OCI-LY7 (cell line): ENCODE data around the gene PDE2A. TPM values are rescaled to one million over a fixed set of nuclear protein-coding genes. Genes with fewer than 3 reads are reported as not detected.

Experiments used
- BruUV-seq: library from RNA; stranded (reverse); fragments of 400-500 nt; replicated peaks from 2 replicates; lab custom pipeline; 2021; lab: Mats Ljungman, UMichigan
- CTCF ChIA-PET: fragments of 300-600 bp; sonication (Branson Sonifier 250); formaldehyde crosslinking; loops from one replicate; lab custom pipeline; 2022; ENCODE audit warnings: antibody characterized with exemption; ENCODE audit not compliant: unreplicated experiment; lab: Charles Lee
- POLR2A ChIA-PET: fragments of 300-600 bp; sonication (Branson Sonifier 250); formaldehyde crosslinking; loops from one replicate; lab custom pipeline; 2022; ENCODE audit warnings: antibody characterized with exemption; lab: Charles Lee
- DNase-seq: peaks from one replicate; pipeline ENCODE4 v3.0.0-alpha.2; 2015; ENCODE audit warnings: low spot score
- H2AFZ ChIP-seq: fragments of 200-600 bp; sonication (generic), shearing (Covaris generic); 2 replicates; pipeline ENCODE4 v1.6.1; 2014; ENCODE audit warnings: mild to moderate bottlenecking, antibody characterized with exemption, low read length, moderate library complexity
- H3K27ac ChIP-seq: fragments of 200-600 bp; sonication (generic); 2 replicates; pipeline ENCODE4 v1.5.1; 2014; ENCODE audit warnings: mixed run types, low read depth, mild to moderate bottlenecking, moderate library complexity, low read length, inconsistent platforms; ENCODE audit not compliant: poor library complexity, severe bottlenecking
- H3K36me3 ChIP-seq: fragments of 200-600 bp; sonication (generic); 2 replicates; pipeline ENCODE4 v1.6.1; 2014; ENCODE audit warnings: mild to moderate bottlenecking, antibody characterized with exemption, low read length, moderate library complexity, mixed read lengths; ENCODE audit not compliant: insufficient read depth
- H3K4me1 ChIP-seq: fragments of 200-600 bp; sonication (generic); 2 replicates; pipeline ENCODE4 v1.5.1; 2014; ENCODE audit warnings: mild to moderate bottlenecking, low read length; ENCODE audit not compliant: insufficient read depth, poor library complexity, severe bottlenecking
- H3K4me2 ChIP-seq: fragments of 200-600 bp; sonication (generic); 2 replicates; pipeline ENCODE4 v1.6.1; 2014; ENCODE audit warnings: mild to moderate bottlenecking, low read length
- H3K4me3 ChIP-seq: fragments of 200-600 bp; sonication (generic); 2 replicates; pipeline ENCODE4 v1.5.1; 2014; ENCODE audit warnings: mild to moderate bottlenecking, low read depth, low read length; ENCODE audit not compliant: poor library complexity, severe bottlenecking
- H3K79me2 ChIP-seq: fragments of 200-600 bp; sonication (generic); 2 replicates; pipeline ENCODE4 v1.6.1; 2016; ENCODE audit warnings: low read depth, mild to moderate bottlenecking, low read length, moderate library complexity, mixed read lengths; ENCODE audit not compliant: insufficient read depth
- H3K9me2 ChIP-seq: fragments of 200-600 bp; sonication (generic); 2 replicates; pipeline ENCODE4 v1.6.1; 2016; ENCODE audit warnings: mild to moderate bottlenecking, low read length, mixed read lengths; ENCODE audit not compliant: insufficient read depth
- H3K9me3 ChIP-seq: fragments of 200-600 bp; sonication (generic); 2 replicates; pipeline ENCODE4 v1.6.1; 2014; ENCODE audit warnings: mild to moderate bottlenecking, mixed run types, low read length, mixed read lengths
- H4K20me1 ChIP-seq: fragments of 200-600 bp; sonication (generic); 2 replicates; pipeline ENCODE4 v1.6.1; 2014; ENCODE audit warnings: mild to moderate bottlenecking, antibody characterized with exemption, low read length, moderate library complexity, mixed read lengths; ENCODE audit not compliant: insufficient read depth
- CTCF ChIP-seq: fragments of 200-600 bp; sonication (generic); conservative IDR thresholded peaks from 2 replicates; pipeline ENCODE4 v1.5.1; 2014; ENCODE audit warnings: mild to moderate bottlenecking, antibody characterized with exemption, low read length, moderate library complexity, mixed read lengths
- EZH2phosphoT487 ChIP-seq: fragments of 200-600 bp; sonication (generic); IDR thresholded peaks from 2 replicates; pipeline ENCODE4 v1.6.1; 2018; ENCODE audit warnings: low read depth, borderline replicate concordance, mild to moderate bottlenecking, mixed run types, antibody characterized with exemption, low read length, moderate library complexity, mixed read lengths
- intact Hi-C: fragments of 100-400 bp; cut with micrococcal nuclease; formaldehyde crosslinking; loops from one replicate; pipeline ENCODE4 v1.10.0; 2022; ENCODE audit not compliant: unreplicated experiment
- total RNA-seq, 2 experiments: library from RNA; depleted of rRNA in 1 of 2; stranded (reverse); fragments of >200 nt in 1 of 2; shearing (Covaris generic) in 1 of 2; gene quantifications; 2 replicates each; pipeline ENCODE4 v1.2.3, GENCODE V29; 2014 to 2022

The PDE2A gene
- total RNA-seq, 2 experiments from 2014 or later, result 0.68 TPM; not detected in 1

GRCh38 chr11:72676861-72677341 is 2.7 kb upstream of the PDE2A start:
- ChIA-PET CTCF (no interaction called here), POLR2A (no interaction called here)
- Histone ChIP-seq H3K4me1 (no peaks in the 10 kb centered on the region), H3K36me3 (no peaks in the 10 kb centered on the region), H3K79me2 (no peaks in the 10 kb centered on the region), H3K27ac (no peak overlapping the region), H3K4me3 (no peak overlapping the region), H2AFZ (no peak overlapping the region), H3K9me3 (no peaks in the 10 kb centered on the region), H3K9me2 (no peaks in the 10 kb centered on the region), H4K20me1 (no peaks in the 10 kb centered on the region), H3K4me2 (no peak overlapping the region)
- intact Hi-C loops, result no loop called here
- TF ChIP-seq EZH2phosphoT487 (no peak), CTCF (no peak)
- BruUV-seq, result no TSS peak
- peak; percentile 37 for DNase-seq

GRCh38 chr11:72675221-72675620 is 999 bp upstream of the PDE2A start:
- no peak overlapping the region for H3K4me3 ChIP-seq
- BruUV-seq, result no TSS peak
- intact Hi-C loops, result no loop called here
- H3K9me2 ChIP-seq, result no peaks in the 10 kb centered on the region
- H3K36me3 ChIP-seq, result no peaks in the 10 kb centered on the region
- H3K4me2 ChIP-seq, result no peak overlapping the region
- H3K4me1 ChIP-seq, result no peaks in the 10 kb centered on the region
- H3K9me3 ChIP-seq, result no peaks in the 10 kb centered on the region
- TF ChIP-seq EZH2phosphoT487, result no peak
- no peak for TF ChIP-seq CTCF
- H2AFZ ChIP-seq, result no peak overlapping the region
- no peaks in the 10 kb centered on the region for H4K20me1 ChIP-seq
- DNase-seq, result no peak
- ChIA-PET POLR2A (no interaction called here), CTCF (no interaction called here)
- H3K79me2 ChIP-seq, result no peaks in the 10 kb centered on the region
- H3K27ac ChIP-seq, result no peak overlapping the region

- H3K4me2 ChIP-seq, result no peak overlapping the region
- no TSS peak for BruUV-seq
These were observed 809 bp downstream of the PDE2A start for GRCh38 chr11:72673284-72673942.

More at GRCh38 chr11:72673284-72673942, 809 bp downstream of the PDE2A start:
- Histone ChIP-seq H2AFZ (no peak overlapping the region), H3K9me2 (no peaks in the 10 kb centered on the region), H3K4me1 (no peaks in the 10 kb centered on the region), H3K36me3 (no peaks in the 10 kb centered on the region), H4K20me1 (no peaks in the 10 kb centered on the region), H3K27ac (no peak overlapping the region), H3K4me3 (no peak overlapping the region), H3K9me3 (peaks cover 2% of the 10 kb centered on the region; the same call in 1 of the 2 replicates), H3K79me2 (no peaks in the 10 kb centered on the region)
- CTCF ChIA-PET, result no interaction called here
- no peak for DNase-seq
- TF ChIP-seq CTCF (no peak), EZH2phosphoT487 (no peak)
- intact Hi-C loops, result no loop called here
- POLR2A ChIA-PET, result no interaction called here
